Measurements from ENCODE around the gene HMGXB3. TPM values are rescaled to one million over a fixed set of nuclear protein-coding genes. Genes with fewer than 3 reads are reported as not detected.

Gene HMGXB3
- total RNA-seq, 1 experiment from 2014 or later = 26.9 TPM

- no peak overlapping the region for H3T11ph ChIP-seq (ENCODE audit: low read length)
- H3K18ac ChIP-seq (ENCODE audit: insufficient read length, low read depth, low read length) = no peak overlapping the region
- H4K5ac ChIP-seq (ENCODE audit: insufficient read length, low read depth, low read length) = no peak overlapping the region
- peaks cover 7 to 18% of the 10 kb centered on the region in 2 experiments for H3K4me1 Mint-ChIP-seq
- TF ChIP-seq CTCF (conservative IDR thresholded peaks at IDR 0.05) = no peak
- no peaks in the 10 kb centered on the region for H3K23me2 ChIP-seq (ENCODE audit: insufficient read length, low read depth, low read length, poor library complexity, severe bottlenecking)
- no peak overlapping the region for H3K14ac ChIP-seq (ENCODE audit: insufficient read depth, low read length)
- H3K9ac ChIP-seq (ENCODE audit: extremely low read depth, insufficient read length, low read length) = no peak overlapping the region
- no peak overlapping the region for H3K23ac ChIP-seq (ENCODE audit: insufficient read length, low read depth, low read length)
- H3K79me2 ChIP-seq (ENCODE audit: insufficient read depth, low read length) = no peaks in the 10 kb centered on the region
- no peak overlapping the region for H2BK15ac ChIP-seq (ENCODE audit: low read depth, low read length)
- no peak overlapping the region for H2BK12ac ChIP-seq (ENCODE audit: insufficient read length, low read depth, low read length)
- H3K27ac Mint-ChIP-seq = no peak overlapping the region
- no peak overlapping the region for H2AFZ ChIP-seq (ENCODE audit: low read length)
- no peaks in the 10 kb centered on the region; a peak in 1 of 5 replicates for H3K9me3 Mint-ChIP-seq
- peaks cover 40% of the 10 kb centered on the region for H3K27me3 Mint-ChIP-seq (ENCODE audit: low read depth)
- H2BK120ac ChIP-seq (ENCODE audit: low read depth, low read length, poor library complexity, severe bottlenecking) = no peak overlapping the region
- no peaks in the 10 kb centered on the region for H3K4me1 ChIP-seq (ENCODE audit: insufficient read depth, low read length)
- no peak overlapping the region for H3K4me2 ChIP-seq (ENCODE audit: insufficient read depth, insufficient read length, low read length)
- H3K36me3 Mint-ChIP-seq (ENCODE audit: insufficient read depth in 1 of 3, low read depth in 3 of 3) = no peaks in the 10 kb centered on the region
- no peaks in the 10 kb centered on the region for H3K79me1 ChIP-seq (ENCODE audit: insufficient read depth, low read depth, low read length, poor library complexity, severe bottlenecking)
- no peak for DNase-seq
- no peak overlapping the region for H3K4ac ChIP-seq (ENCODE audit: low read depth, low read length)
- H2BK5ac ChIP-seq (ENCODE audit: insufficient read length, low read length) = no peak overlapping the region
- H3K56ac ChIP-seq (ENCODE audit: insufficient read length, low read depth, low read length) = no peak overlapping the region
- no CpG with 5 or more reads among the region's 5 CpGs for WGBS (ENCODE audit: extremely low coverage, insufficient read length, low lambda C conversion rate)
- no peaks in the 10 kb centered on the region for H3K9me3 ChIP-seq (ENCODE audit: control insufficient read depth, low read depth, low read length)
- H4K91ac ChIP-seq (ENCODE audit: insufficient read length, low read depth, low read length) = no peak overlapping the region
- no peak overlapping the region for H3K27ac ChIP-seq (ENCODE audit: insufficient read length, low read depth, low read length)
- no peak overlapping the region for H2BK20ac ChIP-seq (ENCODE audit: low read depth, low read length, poor library complexity, severe bottlenecking)
- H3K4me3 Mint-ChIP-seq = no peak overlapping the region
- no peaks in the 10 kb centered on the region for H4K20me1 ChIP-seq (ENCODE audit: control insufficient read depth, insufficient read depth, insufficient read length)
- no peaks in the 10 kb centered on the region for H3K27me3 ChIP-seq (ENCODE audit: insufficient read depth, low read length)
- no peak overlapping the region for H2AK5ac ChIP-seq (ENCODE audit: insufficient read length, low read length)
- no peak overlapping the region for H4K8ac ChIP-seq (replicated peaks; ENCODE audit: insufficient read length, low read depth, low read length)
These were observed 63.1 kb downstream of the HMGXB3 start for GRCh38 chr5:150063638-150064037.

Measured in H9 (cell line).